A375 (cell line): ENCODE results near the gene DNAAF9. TPM values are rescaled to one million over a fixed set of nuclear protein-coding genes. Genes with fewer than 3 reads are reported as not detected.
A peak's percentile ranks its signal among the peaks of the same experiment; 100 is the strongest.

Experiments used
- small RNA-seq: library from RNA; depleted of rRNA; stranded (forward); fragments of <200 nt; gene quantifications from one replicate; pipeline ENCODE3, GENCODE V24; 2014
- total RNA-seq: library from RNA; depleted of rRNA; stranded (reverse); fragments of >200 nt; shearing (Covaris generic); gene quantifications from 2 replicates; pipeline ENCODE4 v1.2.3, GENCODE V29; 2014; rRNA removed

Gene DNAAF9
- total RNA-seq = 2.6 and 2.9 TPM in 2 replicates

DNA sequence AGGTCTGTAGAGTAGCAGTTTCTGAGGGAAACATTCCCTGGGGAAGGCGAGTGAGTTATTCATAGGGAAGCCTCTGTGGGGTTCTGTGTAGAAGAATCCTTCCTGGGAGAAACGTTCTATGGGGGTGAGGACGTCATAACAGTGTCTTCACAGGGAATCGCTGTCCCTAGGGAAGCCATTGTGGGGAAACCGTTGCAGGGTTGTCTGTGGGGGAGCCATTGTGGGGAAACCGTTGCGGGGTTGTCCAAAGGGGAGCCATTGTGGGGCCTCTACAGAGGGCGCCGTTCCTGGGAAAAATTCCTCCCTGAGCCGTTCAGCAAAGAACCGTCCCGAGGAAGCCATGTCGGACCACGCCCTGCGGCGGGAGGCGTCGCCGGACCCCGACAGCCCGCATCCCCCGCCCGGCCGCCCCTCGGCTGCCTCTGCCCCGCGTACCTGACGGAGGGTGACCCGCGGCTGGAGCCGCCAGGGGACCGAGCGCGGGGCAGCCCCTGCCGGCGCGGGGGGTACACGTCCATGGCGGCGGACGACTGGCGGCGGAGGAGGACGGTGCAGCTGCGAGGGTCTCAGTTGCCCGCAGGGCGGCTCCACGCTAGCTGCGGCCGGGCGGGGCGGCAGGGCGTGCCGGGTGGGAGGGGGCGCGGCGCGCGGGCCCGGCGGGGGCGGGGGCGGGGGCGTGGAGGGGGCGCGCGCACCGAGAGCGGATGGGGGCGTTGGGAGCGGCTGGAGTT lies at the start of gene DNAAF9:
Gene DNAAF9 (minus strand): TSS at position 630 of the 731 bp plus-strand sequence. CDS start 112 bp downstream, at position 518.

Small RNA genes within 50 kb of the gene (small RNA-seq; reads per million reads assigned to genes)
- gene RF00012 (0.54 reads per million, percentile 29 among the genes with 10 or more reads in this experiment), gene RNU6-1019P (not detected)

Other genes starting within 250 kb of the DNAAF9 start
- gene FASTKD5, start 247.8 kb downstream of the DNAAF9 start, total RNA-seq = 18.9 and 23.2 TPM in 2 replicates
- 2.2 and 3.5 TPM in 2 replicates for gene UBOX5, start 247.8 kb downstream of the DNAAF9 start, total RNA-seq
- gene LZTS3, start 234.1 kb downstream of the DNAAF9 start, total RNA-seq = 3.6 and 3.7 TPM in 2 replicates
- 74.2 and 80.4 TPM in 2 replicates for gene DDRGK1, start 203.0 kb downstream of the DNAAF9 start, total RNA-seq
- 124 and 129 TPM in 2 replicates for gene ITPA, start 198.2 kb downstream of the DNAAF9 start, total RNA-seq
- gene SLC4A11, start 168.5 kb downstream of the DNAAF9 start, total RNA-seq = 1.5 and 1.7 TPM in 2 replicates
- gene ATRN, start 63.3 kb upstream of the DNAAF9 start, total RNA-seq = 19.6 and 22.0 TPM in 2 replicates